OCI-LY3 (cell line): ENCODE measurements around the gene EPAS1.

Experiments used
- EZH2phosphoT487 ChIP-seq: fragments of 200-600 bp; shearing (Covaris generic); IDR thresholded peaks from 2 replicates; pipeline ENCODE4 v1.6.1; 2018; ENCODE audit warnings: antibody characterized with exemption, mixed run types, low read depth
- TF ChIP-seq, protein P1 (sequence below): fragments of 200-600, 300-600 bp; sonication (generic); IDR thresholded peaks from 2 replicates; pipeline ENCODE4 v1.5.1; 2014; ENCODE audit warnings: antibody characterized with exemption, low read length, low read depth

GRCh38 chr2:46430413-46430812, 133.2 kb downstream of the EPAS1 start:
- TF ChIP-seq, protein P1, sequence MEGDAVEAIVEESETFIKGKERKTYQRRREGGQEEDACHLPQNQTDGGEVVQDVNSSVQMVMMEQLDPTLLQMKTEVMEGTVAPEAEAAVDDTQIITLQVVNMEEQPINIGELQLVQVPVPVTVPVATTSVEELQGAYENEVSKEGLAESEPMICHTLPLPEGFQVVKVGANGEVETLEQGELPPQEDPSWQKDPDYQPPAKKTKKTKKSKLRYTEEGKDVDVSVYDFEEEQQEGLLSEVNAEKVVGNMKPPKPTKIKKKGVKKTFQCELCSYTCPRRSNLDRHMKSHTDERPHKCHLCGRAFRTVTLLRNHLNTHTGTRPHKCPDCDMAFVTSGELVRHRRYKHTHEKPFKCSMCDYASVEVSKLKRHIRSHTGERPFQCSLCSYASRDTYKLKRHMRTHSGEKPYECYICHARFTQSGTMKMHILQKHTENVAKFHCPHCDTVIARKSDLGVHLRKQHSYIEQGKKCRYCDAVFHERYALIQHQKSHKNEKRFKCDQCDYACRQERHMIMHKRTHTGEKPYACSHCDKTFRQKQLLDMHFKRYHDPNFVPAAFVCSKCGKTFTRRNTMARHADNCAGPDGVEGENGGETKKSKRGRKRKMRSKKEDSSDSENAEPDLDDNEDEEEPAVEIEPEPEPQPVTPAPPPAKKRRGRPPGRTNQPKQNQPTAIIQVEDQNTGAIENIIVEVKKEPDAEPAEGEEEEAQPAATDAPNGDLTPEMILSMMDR: no peak
- no peak for TF ChIP-seq EZH2phosphoT487
